Endothelial cell of umbilical vein (primary cell): ENCODE measurements around the gene CYP46A1. TPM values are rescaled to one million over a fixed set of nuclear protein-coding genes. Genes with fewer than 3 reads are reported as not detected.

Source experiments
- BruUV-seq: library from RNA; stranded (reverse); fragments of 400-500 nt; replicated peaks from 2 replicates; lab custom pipeline; 2021; lab: Mats Ljungman, UMichigan
- CTCF ChIA-PET: fragments of 300-600, 350-600 bp; sonication (Branson Sonifier 250); formaldehyde crosslinking; loops from one replicate; lab custom pipeline; 2021; ENCODE audit warnings: antibody characterized with exemption, inconsistent platforms; lab: Charles Lee
- POLR2A ChIA-PET: fragments of 300-600, 350-600 bp; sonication (Branson Sonifier 250); formaldehyde crosslinking; loops from one replicate; lab custom pipeline; 2021; ENCODE audit warnings: antibody characterized with exemption, inconsistent platforms; lab: Charles Lee
- DNase-seq: peaks from one replicate; pipeline ENCODE4 v3.0.0-alpha.2; 2011; ENCODE audit warnings: low read depth, low spot score
- FAIRE-seq: peaks from 2 replicates; lab custom pipeline; 2011; peaks lifted over from hg19 to GRCh38; lab: Jason Lieb, UNC
- H2AFZ ChIP-seq: 2 replicates; pipeline ENCODE4 v1.6.0; 2012; ENCODE audit warnings: low read depth, low read length, control low read depth, inconsistent platforms
- H3K27ac ChIP-seq: 2 replicates; pipeline ENCODE4 v1.5.1; 2011; ENCODE audit warnings: low read depth, mild to moderate bottlenecking, control low read depth, low read length, moderate library complexity; ENCODE audit not compliant: insufficient read depth
- H3K27me3 ChIP-seq, 2 experiments: 2 replicates each; pipeline versions ENCODE4 v1.6.0 to v1.6.1; 2011; ENCODE audit warnings: low read length in 2 of 2, mixed read lengths in 1 of 2; ENCODE audit not compliant: control insufficient read depth in 2 of 2, insufficient read depth in 2 of 2
- H3K36me3 ChIP-seq, 2 experiments: 2 replicates in 1 of 2; 3 replicates in 1 of 2; pipeline ENCODE4 v1.5.1; 2011; ENCODE audit warnings: low read length in 2 of 2, mild to moderate bottlenecking in 1 of 2, moderate library complexity in 1 of 2; ENCODE audit not compliant: control insufficient read depth in 2 of 2, insufficient read depth in 2 of 2; ENCODE audit errors: extremely low read depth in 1 of 2
- H3K4me1 ChIP-seq: 3 replicates; pipeline ENCODE4 v1.5.1; 2011; ENCODE audit warnings: mild to moderate bottlenecking, low read length; ENCODE audit not compliant: control insufficient read depth, insufficient read depth; ENCODE audit errors: extremely low read depth
- H3K4me2 ChIP-seq: 2 replicates; pipeline ENCODE4 v1.6.1; 2011; ENCODE audit warnings: low read length, control low read depth, mixed read lengths; ENCODE audit not compliant: insufficient read depth
- H3K4me3 ChIP-seq, 3 experiments: fragments of 200-600 bp in 1 of 3; sonication (generic), shearing (Covaris generic) in 1 of 3; replicated peaks in 1 of 3; 2 replicates each; pipeline ENCODE4 v1.5.1; 2011 to 2016; ENCODE audit warnings: control low read depth in 3 of 3, low read length in 3 of 3, mild to moderate bottlenecking in 2 of 3, inconsistent platforms in 1 of 3, low read depth in 1 of 3, moderate library complexity in 1 of 3; ENCODE audit not compliant: insufficient read depth in 1 of 3
- H3K79me2 ChIP-seq: 2 replicates; pipeline ENCODE4 v1.6.0; 2012; ENCODE audit warnings: low read length, inconsistent platforms; ENCODE audit not compliant: control insufficient read depth, insufficient read depth
- H3K9ac ChIP-seq: replicated peaks from 2 replicates; pipeline ENCODE3; 2011; ENCODE audit warnings: low read length, control low read depth; ENCODE audit not compliant: insufficient read depth; ENCODE audit errors: extremely low read depth
- H3K9me1 ChIP-seq: replicated peaks from 3 replicates; pipeline ENCODE4 v1.6.0; 2011; ENCODE audit warnings: mild to moderate bottlenecking, low read length; ENCODE audit not compliant: control insufficient read depth, insufficient read depth; ENCODE audit errors: extremely low read depth
- H3K9me3 ChIP-seq: replicated peaks from 2 replicates; pipeline ENCODE4 v1.5.1; 2012; ENCODE audit warnings: low read length, inconsistent platforms; ENCODE audit not compliant: control insufficient read depth, insufficient read depth
- H4K20me1 ChIP-seq: replicated peaks from 2 replicates; pipeline ENCODE3; 2011; ENCODE audit warnings: mild to moderate bottlenecking, low read length; ENCODE audit not compliant: control insufficient read depth, insufficient read depth; ENCODE audit errors: extremely low read depth
- CTCF ChIP-seq, 2 donors: IDR thresholded peaks; 1 replicate in 1 of 2; 2 replicates in 1 of 2; pipeline ENCODE4 v1.5.1; 2011; ENCODE audit warnings: low read length in 2 of 2, mild to moderate bottlenecking in 2 of 2, moderate library complexity in 2 of 2, control low read depth in 1 of 2, inconsistent platforms in 1 of 2, low read depth in 1 of 2; ENCODE audit not compliant: insufficient read depth in 1 of 2; ENCODE audit errors: extremely low read depth in 1 of 2
- EZH2 ChIP-seq: IDR thresholded peaks from 2 replicates; pipeline ENCODE4 v1.6.1; 2012; ENCODE audit warnings: borderline replicate concordance, low read depth, mild to moderate bottlenecking, moderate library complexity, low read length, inconsistent platforms; ENCODE audit not compliant: severe bottlenecking
- FOS ChIP-seq: IDR thresholded peaks from 2 replicates; pipeline ENCODE4 v1.6.1; 2011; ENCODE audit warnings: mild to moderate bottlenecking, low read length, moderate library complexity, borderline replicate concordance; ENCODE audit not compliant: insufficient read depth
- GATA2 ChIP-seq: IDR thresholded peaks from 2 replicates; pipeline ENCODE4 v1.7.0; 2011; ENCODE audit warnings: low read depth, mild to moderate bottlenecking, moderate library complexity, mixed read lengths, low read length; ENCODE audit not compliant: insufficient read length, insufficient read depth
- JUN ChIP-seq: IDR thresholded peaks from 2 replicates; pipeline ENCODE4 v1.6.1; 2011; ENCODE audit warnings: borderline replicate concordance, low read depth; ENCODE audit not compliant: insufficient read length, insufficient read depth
- MAX ChIP-seq: IDR thresholded peaks from 2 replicates; pipeline ENCODE4 v1.6.1; 2011; ENCODE audit not compliant: insufficient read depth, insufficient read length
- MYC ChIP-seq: IDR thresholded peaks from one replicate; pipeline ENCODE4 v1.6.1; 2011; ENCODE audit warnings: mild to moderate bottlenecking, low read depth, low read length
- POLR2A ChIP-seq: IDR thresholded peaks from 2 replicates; pipeline ENCODE4 v1.6.1; 2012; ENCODE audit warnings: low read depth, mild to moderate bottlenecking, control low read depth, low read length
- POLR2AphosphoS5 ChIP-seq: IDR thresholded peaks from 2 replicates; pipeline ENCODE4 v1.6.1; 2012; ENCODE audit warnings: low read depth, mild to moderate bottlenecking, control low read depth, low read length, moderate library complexity; ENCODE audit not compliant: insufficient read depth
- dilution Hi-C: fragments of 300-500 bp; cut with MboI; formaldehyde crosslinking; loops from one replicate; pipeline ENCODE4 v1.15.0; 2019; ENCODE audit warnings: low sequenced_read_pairs; ENCODE audit not compliant: extremely low pct_ligation_motif_present
- intact Hi-C: fragments of 100-400 bp; cut with micrococcal nuclease; formaldehyde crosslinking; loops from one replicate; pipeline ENCODE4 v1.10.0; 2022
- polyA plus RNA-seq, 4 experiments: library from polyadenylated mRNA; depleted of rRNA in 3 of 4; stranded (reverse) in 3 of 4; unstranded in 1 of 4; fragments of >200 nt; gene quantifications; 2 replicates each; pipeline versions ENCODE4 v1.2.1 to v1.2.3, GENCODE V29; 2011 to 2012; ENCODE audit warnings: missing spikeins in 1 of 4
- total RNA-seq: library from RNA; stranded (reverse); gene quantifications from 2 replicates; pipeline ENCODE4 v1.2.3, GENCODE V29; 2021

CYP46A1 gene
- total and polyA plus RNA-seq, 2 donors (not counting 3 experiments of a cell fraction or from before 2014, with no cell fraction given): 0.03 to 0.24 TPM

GRCh38 chr14:99676657-99677056, 7.4 kb upstream of the CYP46A1 start:
- TF ChIP-seq POLR2A (no peak), EZH2 (no peak), MYC (no peak), MAX (no peak), GATA2 (no peak), FOS (no peak), CTCF (IDR thresholded peaks at IDR 0.05; ENCODE audit: extremely low read depth in 1 of 2, insufficient read depth in 1 of 2, low read depth in 1 of 2, low read length in 2 of 2) (no peak), JUN (no peak), POLR2AphosphoS5 (no peak)
- Histone ChIP-seq H3K9me1 (no peaks in the 10 kb centered on the region), H3K4me2 (no peak overlapping the region), H3K79me2 (no peaks in the 10 kb centered on the region), H3K27ac (no peak overlapping the region), H3K9me3 (no peaks in the 10 kb centered on the region), H4K20me1 (no peaks in the 10 kb centered on the region), H3K27me3 (peaks cover 10 to 15% of the 10 kb centered on the region in 2 experiments), H3K4me1 (no peaks in the 10 kb centered on the region), H2AFZ (no peak overlapping the region), H3K4me3 (no peak overlapping the region), H3K9ac (no peak overlapping the region), H3K36me3 (no peaks in the 10 kb centered on the region)
- intact Hi-C loops (no loop called here), dilution Hi-C loops (no loop called here)
- no peak for DNase-seq
- CTCF ChIA-PET: interaction anchor here (1.0 to 1.7 kb wide), 3 partner anchors 10 to 223 kb away, joined by 3 to 7 read pairs (median 3); no protein-coding TSS in a partner anchor
- no TSS peak for BruUV-seq
- no peak for FAIRE-seq
- POLR2A ChIA-PET: no interaction called here
